Amygdala (tissue), 56 donors: ENCODE data around the gene SAA2.
A peak's percentile ranks its signal among the peaks of the same experiment; 100 is the strongest.
"Not testable (repeated sequence)": the region's sequence is repeated elsewhere in the genome, so short reads cannot be mapped to it uniquely, and the experiment has no call there.

Source experiments
- DNase-seq, 56 donors: peaks; one replicate each; lab custom pipeline; 2025; lab: John Stamatoyannopoulos, UW

SAA2 gene

DNA sequence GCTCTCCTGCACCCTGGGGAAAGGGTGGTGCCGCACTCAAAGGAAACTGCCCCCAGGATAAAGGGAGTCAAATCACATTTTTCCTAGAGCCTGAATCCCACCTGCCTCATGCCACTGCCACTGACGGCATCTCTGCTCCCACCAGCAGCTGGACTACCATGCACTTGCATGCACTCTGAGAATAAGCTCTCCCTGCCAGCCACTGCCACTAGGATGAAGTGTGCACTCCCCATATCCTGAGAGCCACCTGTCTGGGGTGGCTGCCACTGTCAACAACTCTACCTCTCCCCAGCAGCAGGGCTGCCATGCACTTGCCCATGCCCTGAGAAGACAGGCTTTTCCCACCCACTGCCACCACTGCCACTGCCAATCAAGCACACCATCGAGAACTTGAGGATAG lies 44.2 kb downstream of the SAA2 start:
- DNase-seq, result no peak

- peak in 1 of 56 donors; percentile 6 for DNase-seq
Observed at GRCh38 chr11:18203723-18204122, 44.7 kb downstream of the SAA2 start.

GRCh38 chr11:18197738-18198137 lies 50.7 kb downstream of the SAA2 start:
- not testable (repeated sequence) for DNase-seq

DNA sequence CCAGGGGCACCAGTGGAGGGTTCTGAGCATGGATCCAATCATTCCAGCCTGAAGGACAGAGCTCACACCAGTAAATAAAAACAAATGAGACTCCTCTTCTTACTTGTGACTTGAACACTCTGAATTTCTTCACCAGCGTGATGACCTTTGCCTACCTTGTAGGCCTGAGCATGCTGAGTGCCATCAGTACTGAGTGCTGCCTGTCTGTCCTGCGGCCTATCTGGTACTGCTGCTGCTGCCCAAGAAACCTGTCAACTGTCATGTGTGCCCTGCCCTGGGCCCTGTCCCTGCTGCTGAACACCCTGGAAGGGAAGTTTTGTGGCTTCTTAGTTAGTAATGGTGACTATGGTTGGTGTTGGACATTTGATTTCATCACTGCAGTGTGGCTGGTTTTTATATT lies 51.9 kb downstream of the SAA2 start:
- DNase-seq, result no peak
